ENCODE results near the gene DR1.

The DR1 gene

DNA sequence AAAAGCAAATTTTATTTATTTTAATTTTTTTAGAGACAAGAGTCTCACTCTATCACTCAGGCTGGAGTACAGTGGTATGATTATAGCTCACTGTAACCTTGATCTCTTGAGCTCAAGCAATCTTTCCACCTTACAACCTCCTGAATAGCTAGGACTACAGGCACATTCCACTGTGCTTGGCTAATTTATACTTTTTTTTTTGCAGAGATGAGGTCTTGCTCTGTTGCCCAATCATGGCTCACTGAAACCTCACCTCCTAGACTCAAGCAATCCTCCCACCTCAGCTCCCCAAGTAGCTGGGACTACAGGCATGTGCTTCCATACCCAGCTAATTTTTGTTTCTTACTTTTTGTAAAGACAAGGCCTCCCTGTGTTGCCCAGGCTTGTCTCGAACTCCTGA, 49.5 kb downstream of the DR1 start:
- no peak for FAIRE-seq

DNA sequence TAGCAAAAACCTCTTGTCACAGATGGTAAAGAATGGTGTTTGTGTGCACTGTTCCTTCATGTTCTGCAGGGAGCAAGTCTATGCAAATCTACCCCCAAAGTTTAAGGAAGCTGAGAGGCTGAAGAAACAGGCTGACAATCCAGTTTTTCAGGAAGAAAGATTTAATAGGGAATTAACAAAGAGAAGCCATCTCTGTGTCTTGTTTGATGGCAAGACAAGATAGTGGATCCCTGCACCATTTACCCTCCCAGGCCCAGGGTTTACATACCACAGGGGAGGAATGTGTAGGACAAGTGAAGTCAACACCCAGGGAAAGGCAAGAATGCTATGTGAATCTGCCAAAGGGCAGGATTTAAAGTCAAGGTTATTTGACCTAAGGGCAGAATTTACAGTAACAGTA, 54.1 kb downstream of the DR1 start:
- no peak for FAIRE-seq

DNA sequence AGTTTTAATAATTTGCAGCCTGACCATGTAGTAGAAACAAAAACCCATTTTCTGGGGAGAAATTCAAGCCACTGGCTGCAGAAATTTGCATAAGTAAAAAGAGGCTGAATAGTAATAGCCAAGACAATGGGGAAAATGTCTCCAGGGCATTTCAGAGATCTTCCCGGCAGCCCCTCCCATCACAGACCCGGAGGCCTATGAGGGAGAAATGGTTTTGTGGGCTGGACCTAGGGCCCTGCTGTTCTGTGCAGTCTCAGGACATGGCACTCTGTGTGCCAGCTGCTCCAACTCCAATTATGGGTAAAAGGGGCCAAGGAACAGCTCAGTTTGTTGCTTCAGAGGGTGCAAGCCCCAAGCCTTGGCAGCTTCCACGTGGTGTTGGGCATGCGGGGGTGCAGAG, 62.5 kb downstream of the DR1 start:
- FAIRE-seq: no peak

DNA sequence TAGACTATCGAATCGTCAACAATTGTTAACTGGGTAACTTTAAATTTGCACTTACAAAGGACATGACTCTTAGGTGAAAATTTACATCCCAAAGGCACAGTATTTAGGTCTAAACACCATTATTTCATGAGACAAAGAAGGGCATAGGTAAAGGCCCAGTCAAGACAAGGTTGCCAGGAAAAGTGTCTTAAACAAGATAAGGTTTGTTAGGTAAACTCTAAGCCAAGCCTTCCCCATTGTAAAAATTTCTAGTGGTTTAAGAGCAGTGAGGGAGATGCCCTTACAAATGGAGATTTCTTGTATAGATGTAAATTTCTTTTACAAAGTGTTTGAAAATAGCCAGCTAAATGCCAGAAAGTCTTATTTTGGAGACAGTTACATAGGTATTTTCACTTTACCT, 65.3 kb downstream of the DR1 start:
- no peak for FAIRE-seq

DNA sequence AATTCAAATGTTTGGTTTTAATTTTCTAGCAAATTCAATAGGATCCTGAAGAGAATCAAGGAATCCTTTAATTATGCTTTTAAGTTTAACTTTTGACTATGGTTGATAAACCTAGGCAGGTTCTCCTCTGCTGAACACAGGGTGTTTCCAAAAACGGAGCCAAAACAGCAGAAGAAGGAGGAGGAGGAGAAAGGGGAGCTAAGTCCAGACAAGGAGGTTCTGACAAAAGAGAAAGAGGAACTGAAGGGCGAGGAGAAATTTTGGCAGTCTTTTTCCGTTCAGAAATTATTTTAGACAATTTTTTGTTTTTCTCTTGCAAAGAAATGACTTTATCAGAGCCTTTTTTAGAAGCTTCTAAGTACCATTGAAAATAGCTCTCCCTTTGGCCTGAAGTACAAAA, 69.0 kb downstream of the DR1 start:
- no peak for FAIRE-seq

DNA sequence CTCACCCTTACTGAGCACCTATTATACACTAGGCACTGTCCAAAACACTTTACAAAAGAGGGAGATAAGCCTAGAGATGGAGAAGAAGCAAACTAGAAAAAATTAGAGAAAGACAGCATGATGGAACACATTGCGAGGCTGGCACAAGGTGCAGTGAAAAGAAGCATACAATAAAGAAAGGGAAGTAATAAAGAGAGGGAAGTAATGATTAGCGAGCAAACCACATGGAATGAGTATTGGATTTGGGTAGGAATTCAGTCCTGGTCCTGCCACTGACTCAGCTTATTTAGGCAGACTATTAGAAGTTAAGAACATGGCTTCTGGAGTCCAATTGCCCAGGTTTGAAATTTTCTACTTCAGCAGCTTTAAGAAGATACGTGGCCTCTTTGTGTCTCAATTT, 69.6 kb downstream of the DR1 start:
- no peak for FAIRE-seq

DNA sequence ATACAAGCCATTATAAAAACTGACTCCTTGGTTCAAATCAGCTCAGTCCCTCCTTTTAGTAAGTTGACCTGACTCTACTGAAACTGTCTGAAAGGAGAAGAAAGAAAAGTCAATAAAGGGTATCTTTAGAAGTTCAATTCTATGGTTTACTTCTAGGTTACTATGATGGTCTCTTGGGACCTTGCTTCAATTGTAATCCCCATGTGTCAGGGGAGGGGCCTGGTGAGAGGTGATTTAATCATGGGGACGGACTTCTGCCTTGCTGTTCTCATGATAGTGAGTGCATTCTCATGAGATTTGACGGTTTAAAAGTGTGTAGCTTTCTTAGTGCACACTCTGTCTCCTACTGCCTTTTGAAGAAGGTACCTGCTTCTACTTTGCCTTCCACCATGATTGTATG, 70.5 kb downstream of the DR1 start:
- FAIRE-seq: no peak

All from colon (tissue), 2 donors.